ENCODE measurements around the gene MAD1L1.

MAD1L1 gene

GRCh38 chr7:2257651-2258050 lies 24.9 kb upstream of the MAD1L1 start:
- DNase-seq (ENCODE audit: low read depth) = no peak

- no peak for DNase-seq (ENCODE audit: low read depth)
Measured at GRCh38 chr7:2257046-2257551, 24.4 kb upstream of the MAD1L1 start.

GRCh38 chr7:2256306-2257045 lies 23.7 kb upstream of the MAD1L1 start:
- DNase-seq (ENCODE audit: low read depth) = no peak

GRCh38 chr7:2255145-2256139 lies 22.7 kb upstream of the MAD1L1 start:
- DNase-seq (ENCODE audit: low read depth) = no peak

GRCh38 chr7:2254429-2255144 lies 21.8 kb upstream of the MAD1L1 start:
- no peak for DNase-seq (ENCODE audit: low read depth)

- DNase-seq (ENCODE audit: low read depth) = no peak
Measured at GRCh38 chr7:2253525-2254244, 20.9 kb upstream of the MAD1L1 start.

GRCh38 chr7:2253021-2253420 lies 20.3 kb upstream of the MAD1L1 start:
- no peak for DNase-seq (ENCODE audit: low read depth)

- no peak for DNase-seq (ENCODE audit: low read depth)
Measured at GRCh38 chr7:2251841-2252771, 19.4 kb upstream of the MAD1L1 start.

GRCh38 chr7:2251381-2251780 lies 18.6 kb upstream of the MAD1L1 start:
- no peak for DNase-seq (ENCODE audit: low read depth)

GRCh38 chr7:2249744-2250323 lies 17.1 kb upstream of the MAD1L1 start:
- DNase-seq (ENCODE audit: low read depth) = no peak

GRCh38 chr7:2248984-2249694 lies 16.4 kb upstream of the MAD1L1 start:
- DNase-seq (ENCODE audit: low read depth) = peak; percentile 15

GRCh38 chr7:2247141-2247995 lies 14.6 kb upstream of the MAD1L1 start:
- peak; percentile 26 for DNase-seq (ENCODE audit: low read depth)

- DNase-seq (ENCODE audit: low read depth) = no peak
Measured at GRCh38 chr7:2245883-2246675, 13.3 kb upstream of the MAD1L1 start.

- DNase-seq (ENCODE audit: low read depth) = no peak
Measured at GRCh38 chr7:2244404-2244995, 11.8 kb upstream of the MAD1L1 start.

GRCh38 chr7:2243458-2243857 lies 10.7 kb upstream of the MAD1L1 start:
- no peak for DNase-seq (ENCODE audit: low read depth)

- DNase-seq (ENCODE audit: low read depth) = peak; percentile 30
Measured at GRCh38 chr7:2242541-2243429, 10.0 kb upstream of the MAD1L1 start.
